Right atrium auricular region (tissue), 2 donors: ENCODE data around the gene GNB4. TPM values are rescaled to one million over a fixed set of nuclear protein-coding genes. Genes with fewer than 3 reads are reported as not detected.

Source experiments
- DNase-seq: peaks from one replicate; pipeline ENCODE4 v3.0.0-alpha.2; 2019; ENCODE audit warnings: low spot score
- H3K27ac ChIP-seq, 2 donors: fragments of 200-600 bp; sonication (generic); 1 replicate in 1 of 2; 2 replicates in 1 of 2; pipeline ENCODE4 v1.5.1; 2016 to 2019
- H3K27me3 ChIP-seq, 2 donors: fragments of 200-600 bp; sonication (generic); one replicate each; pipeline versions ENCODE4 v1.5.1 to v1.6.0; 2017 to 2019
- H3K36me3 ChIP-seq: fragments of 200-600 bp; sonication (generic); one replicate; pipeline ENCODE4 v1.5.1; 2016
- H3K4me1 ChIP-seq, 2 donors: fragments of 200-600 bp; sonication (generic); one replicate each; pipeline versions ENCODE4 v1.5.1 to v1.6.0; 2017 to 2019
- H3K4me3 ChIP-seq, 2 donors: fragments of 200-600 bp; sonication (generic); 1 replicate in 1 of 2; 2 replicates in 1 of 2; pipeline ENCODE4 v1.5.1; 2017 to 2019; ENCODE audit warnings: mild to moderate bottlenecking in 1 of 2, moderate library complexity in 1 of 2
- H3K9me3 ChIP-seq, 2 donors: fragments of 200-600 bp; sonication (generic); one replicate each; pipeline ENCODE4 v1.5.1; 2019
- total RNA-seq, 2 donors: library from RNA; depleted of rRNA; stranded (reverse); fragments of >200 nt; gene quantifications; one replicate each; pipeline ENCODE4 v1.1.0, GENCODE V29; 2016
- TF ChIP-seq, protein P1 (sequence below), 2 donors: fragments of 200-600 bp; sonication (generic); IDR thresholded peaks; one replicate each; pipeline ENCODE4 v1.5.1; 2019; ENCODE audit warnings: antibody characterized with exemption in 2 of 2

Gene GNB4
- total RNA-seq, 2 donors from 2014 or later, result 11.7 to 36.0 TPM

DNA sequence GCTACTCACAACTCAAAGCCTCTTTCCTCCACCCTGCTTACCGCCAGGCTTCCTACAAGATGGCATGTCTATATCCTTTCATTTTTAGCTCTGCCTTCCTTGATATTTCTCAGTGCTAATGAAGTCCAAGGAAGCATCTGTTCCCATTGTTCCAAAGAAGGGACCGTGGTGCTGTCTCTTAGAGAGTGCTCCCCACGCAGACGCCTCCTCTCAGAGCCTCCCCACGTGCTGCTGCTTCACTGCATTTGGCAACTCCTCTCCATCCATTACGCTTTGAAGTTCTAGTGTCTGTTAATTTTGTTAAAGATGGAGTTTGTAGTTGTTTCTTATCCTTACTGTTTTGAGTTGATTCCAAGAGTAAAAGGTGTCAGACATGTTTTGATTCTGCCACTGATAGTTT lies 26.2 kb downstream of the GNB4 start:
- H3K4me1 ChIP-seq, result no peaks in the 10 kb centered on the region
- H3K4me3 ChIP-seq, result no peak overlapping the region
- TF ChIP-seq, protein P1, sequence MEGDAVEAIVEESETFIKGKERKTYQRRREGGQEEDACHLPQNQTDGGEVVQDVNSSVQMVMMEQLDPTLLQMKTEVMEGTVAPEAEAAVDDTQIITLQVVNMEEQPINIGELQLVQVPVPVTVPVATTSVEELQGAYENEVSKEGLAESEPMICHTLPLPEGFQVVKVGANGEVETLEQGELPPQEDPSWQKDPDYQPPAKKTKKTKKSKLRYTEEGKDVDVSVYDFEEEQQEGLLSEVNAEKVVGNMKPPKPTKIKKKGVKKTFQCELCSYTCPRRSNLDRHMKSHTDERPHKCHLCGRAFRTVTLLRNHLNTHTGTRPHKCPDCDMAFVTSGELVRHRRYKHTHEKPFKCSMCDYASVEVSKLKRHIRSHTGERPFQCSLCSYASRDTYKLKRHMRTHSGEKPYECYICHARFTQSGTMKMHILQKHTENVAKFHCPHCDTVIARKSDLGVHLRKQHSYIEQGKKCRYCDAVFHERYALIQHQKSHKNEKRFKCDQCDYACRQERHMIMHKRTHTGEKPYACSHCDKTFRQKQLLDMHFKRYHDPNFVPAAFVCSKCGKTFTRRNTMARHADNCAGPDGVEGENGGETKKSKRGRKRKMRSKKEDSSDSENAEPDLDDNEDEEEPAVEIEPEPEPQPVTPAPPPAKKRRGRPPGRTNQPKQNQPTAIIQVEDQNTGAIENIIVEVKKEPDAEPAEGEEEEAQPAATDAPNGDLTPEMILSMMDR (IDR thresholded peaks at IDR 0.05), result no peak
- H3K9me3 ChIP-seq, result no peaks in the 10 kb centered on the region
- DNase-seq, result no peak
- H3K27ac ChIP-seq, result no peak overlapping the region
- peaks cover 32% of the 10 kb centered on the region for H3K36me3 ChIP-seq
- no peaks in the 10 kb centered on the region for H3K27me3 ChIP-seq

DNA sequence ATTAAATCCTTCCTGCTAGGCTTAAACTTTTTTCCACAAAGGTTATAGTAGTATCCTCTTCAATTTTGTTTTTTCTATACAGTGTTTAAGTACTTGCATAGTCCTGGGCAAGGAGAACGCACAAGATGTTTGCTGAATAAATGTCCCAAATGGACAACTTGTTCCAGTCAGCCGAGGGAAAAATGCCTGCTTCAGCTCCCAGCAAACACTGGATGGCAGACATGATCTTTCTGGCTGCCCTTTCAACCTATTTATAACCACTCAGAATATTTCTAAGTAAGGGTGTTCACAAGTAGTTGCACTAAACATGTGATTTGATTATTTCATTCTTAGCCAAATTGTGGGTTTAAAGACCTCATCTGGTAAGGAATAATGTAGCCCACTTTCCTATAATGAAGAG lies 29.8 kb downstream of the GNB4 start:
- Histone ChIP-seq H3K4me3 (no peak overlapping the region), H3K36me3 (peaks cover 58% of the 10 kb centered on the region), H3K27me3 (no peaks in the 10 kb centered on the region), H3K9me3 (no peaks in the 10 kb centered on the region), H3K27ac (peak overlapping the region; percentile 2 to 58), H3K4me1 (no peaks in the 10 kb centered on the region)
- DNase-seq, result no peak
- TF ChIP-seq, protein P1 (IDR thresholded peaks at IDR 0.05), result peak in 1 of 2 donors; percentile 70

GRCh38 chr3:179418610-179419009 lies 32.7 kb downstream of the GNB4 start:
- Histone ChIP-seq H3K27me3 (no peaks in the 10 kb centered on the region), H3K27ac (no peak overlapping the region), H3K36me3 (peaks cover 42% of the 10 kb centered on the region), H3K9me3 (no peaks in the 10 kb centered on the region), H3K4me3 (no peak overlapping the region), H3K4me1 (peaks cover 0 to 9% of the 10 kb centered on the region in 2 donors)
- TF ChIP-seq, protein P1 (IDR thresholded peaks at IDR 0.05), result no peak
- DNase-seq, result no peak

- Histone ChIP-seq H3K4me1 (peaks cover 0 to 9% of the 10 kb centered on the region in 2 donors), H3K27me3 (no peaks in the 10 kb centered on the region), H3K36me3 (peaks cover 55% of the 10 kb centered on the region), H3K4me3 (no peak overlapping the region), H3K27ac (no peak overlapping the region), H3K9me3 (no peaks in the 10 kb centered on the region)
- no peak for DNase-seq
- TF ChIP-seq, protein P1 (IDR thresholded peaks at IDR 0.05), result no peak
Observed at GRCh38 chr3:179416681-179417080, 34.6 kb downstream of the GNB4 start.

- Histone ChIP-seq H3K36me3 (peaks cover 55% of the 10 kb centered on the region), H3K4me1 (peaks cover 0 to 9% of the 10 kb centered on the region in 2 donors), H3K27me3 (no peaks in the 10 kb centered on the region), H3K4me3 (no peak overlapping the region), H3K27ac (peak overlapping the region in 1 of 2 donors; percentile 51), H3K9me3 (no peaks in the 10 kb centered on the region)
- DNase-seq, result no peak
- TF ChIP-seq, protein P1 (IDR thresholded peaks at IDR 0.05), result no peak
Observed at GRCh38 chr3:179415377-179415776, 35.9 kb downstream of the GNB4 start.

DNA sequence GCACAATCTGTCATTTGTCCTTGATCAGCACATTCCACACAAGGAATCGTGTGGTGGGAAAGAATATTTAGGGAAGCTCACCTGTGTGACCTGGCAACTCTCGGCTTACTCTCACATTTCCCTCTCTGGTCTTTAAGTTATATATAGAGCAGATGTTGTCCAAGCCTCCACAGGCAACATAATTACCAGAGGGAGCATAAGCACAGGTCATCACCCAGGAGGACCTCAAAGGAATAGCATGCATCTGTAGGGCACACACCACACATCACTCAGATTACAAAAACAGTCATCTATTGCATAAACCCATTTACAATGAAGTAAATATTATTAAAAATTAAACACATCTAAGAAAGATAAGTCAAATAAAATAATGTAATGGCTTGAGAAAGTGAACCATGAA lies 36.5 kb downstream of the GNB4 start:
- TF ChIP-seq, protein P1 (IDR thresholded peaks at IDR 0.05), result no peak
- no peaks in the 10 kb centered on the region for H3K9me3 ChIP-seq
- H3K4me1 ChIP-seq, result peaks cover 0 to 9% of the 10 kb centered on the region in 2 donors
- peak overlapping the region in 1 of 2 donors; percentile 51 for H3K27ac ChIP-seq
- no peak overlapping the region for H3K4me3 ChIP-seq
- DNase-seq, result no peak
- H3K36me3 ChIP-seq, result peaks cover 55% of the 10 kb centered on the region
- no peaks in the 10 kb centered on the region for H3K27me3 ChIP-seq
